Subcutaneous abdominal adipose tissue (tissue), 5 donors: ENCODE data around the gene ALX3.

ENCODE experiments used
- H3K27ac ChIP-seq: one replicate; pipeline ENCODE4 v1.7.0; 2013; ENCODE audit warnings: low read depth, mild to moderate bottlenecking, inconsistent platforms, low read length, moderate library complexity
- H3K27me3 ChIP-seq, 5 donors: one replicate each; pipeline ENCODE4 v1.7.0; 2013; ENCODE audit warnings: low read length in 5 of 5, inconsistent platforms in 1 of 5; ENCODE audit not compliant: control insufficient read depth in 5 of 5, insufficient read depth in 4 of 5
- H3K36me3 ChIP-seq, 5 donors: one replicate each; pipeline ENCODE4 v1.7.0; 2013; ENCODE audit warnings: low read length in 5 of 5; ENCODE audit not compliant: control insufficient read depth in 5 of 5, insufficient read depth in 5 of 5
- H3K4me1 ChIP-seq, 5 donors: one replicate each; pipeline ENCODE4 v1.7.0; 2013; ENCODE audit warnings: low read length in 5 of 5, mild to moderate bottlenecking in 3 of 5, moderate library complexity in 1 of 5; ENCODE audit not compliant: control insufficient read depth in 5 of 5, insufficient read depth in 5 of 5
- H3K4me3 ChIP-seq, 5 donors: one replicate each; pipeline ENCODE4 v1.7.0; 2013; ENCODE audit warnings: low read length in 5 of 5, low read depth in 1 of 5
- H3K9ac ChIP-seq, 5 donors: one replicate each; pipeline ENCODE4 v1.7.0; 2013; ENCODE audit warnings: low read length in 5 of 5, mild to moderate bottlenecking in 4 of 5, moderate library complexity in 3 of 5
- H3K9me3 ChIP-seq, 5 donors: one replicate each; pipeline ENCODE4 v1.7.0; 2013; ENCODE audit warnings: low read length in 5 of 5; ENCODE audit not compliant: control insufficient read depth in 5 of 5
- donor health status: healthy.
- donor health status: healthy.
- donor health status: healthy.
- donor health status: healthy.
- donor health status: healthy.

ALX3 gene

GRCh38 chr1:110106013-110106941 lies 35.8 kb upstream of the ALX3 start:
- Histone ChIP-seq H3K36me3 (no peaks in the 10 kb centered on the region), H3K4me3 (no peak overlapping the region), H3K27me3 (peaks cover 0 to 3% (median 0%) of the 10 kb centered on the region in 5 donors), H3K27ac (no peak overlapping the region), H3K4me1 (peaks cover 0 to 12% (median 0%) of the 10 kb centered on the region in 5 donors), H3K9me3 (no peaks in the 10 kb centered on the region), H3K9ac (no peak overlapping the region)

GRCh38 chr1:110102081-110102480 lies 31.6 kb upstream of the ALX3 start:
- Histone ChIP-seq H3K9me3 (no peaks in the 10 kb centered on the region), H3K9ac (no peak overlapping the region), H3K36me3 (no peaks in the 10 kb centered on the region), H3K4me3 (no peak overlapping the region), H3K27ac (no peak overlapping the region), H3K4me1 (peaks cover 0 to 12% (median 2%) of the 10 kb centered on the region in 5 donors), H3K27me3 (peaks cover 0 to 13% (median 0%) of the 10 kb centered on the region in 5 donors)

- H3K9me3 ChIP-seq = no peaks in the 10 kb centered on the region
- peaks cover 0 to 13% (median 4%) of the 10 kb centered on the region in 5 donors for H3K27me3 ChIP-seq
- no peak overlapping the region for H3K4me3 ChIP-seq
- no peak overlapping the region for H3K9ac ChIP-seq
- H3K36me3 ChIP-seq = no peaks in the 10 kb centered on the region
- H3K27ac ChIP-seq = no peak overlapping the region
- H3K4me1 ChIP-seq = peaks cover 0 to 12% (median 2%) of the 10 kb centered on the region in 5 donors
Measured at GRCh38 chr1:110100335-110100734, 29.9 kb upstream of the ALX3 start.

- peaks cover 0 to 12% (median 2%) of the 10 kb centered on the region in 5 donors for H3K4me1 ChIP-seq
- no peaks in the 10 kb centered on the region for H3K9me3 ChIP-seq
Measured at GRCh38 chr1:110098222-110099026, 28.0 kb upstream of the ALX3 start.

GRCh38 chr1:110097507-110098221 lies 27.2 kb upstream of the ALX3 start:
- H3K9ac ChIP-seq = no peak overlapping the region
- no peaks in the 10 kb centered on the region for H3K36me3 ChIP-seq
- no peaks in the 10 kb centered on the region for H3K9me3 ChIP-seq
- peaks cover 4 to 23% (median 7%) of the 10 kb centered on the region in 5 donors for H3K27me3 ChIP-seq
- H3K27ac ChIP-seq = no peak overlapping the region
- peaks cover 0 to 11% (median 2%) of the 10 kb centered on the region in 5 donors for H3K4me1 ChIP-seq
- H3K4me3 ChIP-seq = no peak overlapping the region

More at GRCh38 chr1:110098222-110099026, 28.0 kb upstream of the ALX3 start:
- Histone ChIP-seq H3K27ac (no peak overlapping the region), H3K4me3 (no peak overlapping the region), H3K27me3 (peaks cover 4 to 23% (median 7%) of the 10 kb centered on the region in 5 donors), H3K9ac (no peak overlapping the region), H3K36me3 (no peaks in the 10 kb centered on the region)

GRCh38 chr1:110094931-110095654 lies 24.6 kb upstream of the ALX3 start:
- Histone ChIP-seq H3K27ac (no peak overlapping the region), H3K36me3 (no peaks in the 10 kb centered on the region), H3K9me3 (no peaks in the 10 kb centered on the region), H3K4me3 (no peak overlapping the region), H3K9ac (no peak overlapping the region), H3K4me1 (peaks cover 0 to 2% (median 0%) of the 10 kb centered on the region in 5 donors), H3K27me3 (peaks cover 4 to 23% (median 7%) of the 10 kb centered on the region in 5 donors)

- Histone ChIP-seq H3K27me3 (peaks cover 6 to 18% (median 14%) of the 10 kb centered on the region in 5 donors), H3K9ac (no peak overlapping the region), H3K27ac (no peak overlapping the region), H3K4me1 (no peaks in the 10 kb centered on the region), H3K36me3 (no peaks in the 10 kb centered on the region), H3K4me3 (no peak overlapping the region), H3K9me3 (no peaks in the 10 kb centered on the region)
Measured at GRCh38 chr1:110092991-110093390, 22.5 kb upstream of the ALX3 start.

- Histone ChIP-seq H3K9me3 (no peaks in the 10 kb centered on the region), H3K27me3 (peaks cover 6 to 17% (median 10%) of the 10 kb centered on the region in 5 donors), H3K9ac (no peak overlapping the region), H3K4me3 (no peak overlapping the region), H3K4me1 (no peaks in the 10 kb centered on the region), H3K27ac (no peak overlapping the region), H3K36me3 (no peaks in the 10 kb centered on the region)
Measured at GRCh38 chr1:110091791-110092190, 21.3 kb upstream of the ALX3 start.

- H3K9ac ChIP-seq = no peak overlapping the region
- no peak overlapping the region for H3K27ac ChIP-seq
- H3K27me3 ChIP-seq = peaks cover 6 to 17% (median 10%) of the 10 kb centered on the region in 5 donors
- H3K9me3 ChIP-seq = no peaks in the 10 kb centered on the region
- no peak overlapping the region for H3K4me3 ChIP-seq
- H3K4me1 ChIP-seq = no peaks in the 10 kb centered on the region
- H3K36me3 ChIP-seq = no peaks in the 10 kb centered on the region
Measured at GRCh38 chr1:110091381-110091780, 20.9 kb upstream of the ALX3 start.
